LNCaP clone FGC (cell line): ENCODE data around the gene BHLHE40.

Source experiments
- DNase-seq: peaks from one replicate; pipeline ENCODE4 v3.0.0-alpha.2; 2011; ENCODE audit warnings: low read depth
- H3K4me3 ChIP-seq: 2 replicates; pipeline ENCODE4 v1.5.1; 2011; ENCODE audit warnings: mild to moderate bottlenecking, low read depth, low read length, control low read depth
- CTCF ChIP-seq: IDR thresholded peaks from 2 replicates; pipeline ENCODE4 v1.5.1; 2012; ENCODE audit warnings: mild to moderate bottlenecking; ENCODE audit not compliant: control insufficient read depth, insufficient read depth; ENCODE audit errors: extremely low read depth

Gene BHLHE40

DNA sequence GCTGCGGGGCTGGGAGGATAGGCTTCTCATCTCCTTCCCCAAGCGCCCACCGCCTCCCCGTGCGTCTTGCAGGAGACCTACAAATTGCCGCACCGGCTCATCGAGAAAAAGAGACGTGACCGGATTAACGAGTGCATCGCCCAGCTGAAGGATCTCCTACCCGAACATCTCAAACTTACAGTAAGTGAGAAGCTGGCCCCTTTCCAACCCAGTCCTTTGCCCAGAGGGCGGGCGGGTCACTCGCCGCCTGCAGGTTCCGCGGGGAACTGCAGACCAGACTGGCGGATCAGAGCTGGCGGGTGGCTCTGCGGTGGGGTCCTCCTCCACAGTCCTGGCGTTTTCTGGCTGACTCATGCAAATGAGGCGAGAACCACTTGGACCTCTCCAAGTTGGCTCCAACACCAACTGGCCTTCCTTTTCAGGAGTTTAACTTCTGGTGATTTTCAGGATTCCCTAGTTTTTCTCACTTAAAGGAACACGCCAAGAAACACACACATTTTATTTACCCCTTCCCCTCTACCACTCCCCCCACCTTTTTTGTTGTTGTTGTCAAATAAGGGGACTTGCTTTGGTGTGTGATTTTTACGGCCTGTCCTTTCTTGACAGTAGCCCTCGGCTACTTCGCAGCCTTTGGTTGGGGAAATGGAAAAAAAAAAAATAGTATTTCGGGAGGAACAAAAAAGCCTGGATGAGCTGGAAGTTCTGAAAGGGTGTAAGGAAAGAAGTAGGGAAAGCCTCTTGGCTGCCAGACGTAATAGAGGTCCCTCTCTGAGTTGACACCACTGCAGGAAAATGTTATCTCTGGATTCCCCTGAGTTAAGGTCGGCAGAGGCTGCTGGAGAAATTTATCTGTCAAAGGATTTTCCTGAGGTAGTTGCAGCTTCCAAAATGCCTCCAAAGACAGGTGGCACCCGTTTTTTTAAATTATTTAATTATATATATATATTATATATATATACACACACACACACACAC is 1.3 kb downstream of the BHLHE40 start:
- peak overlapping the region; percentile 99 for H3K4me3 ChIP-seq
- DNase-seq: peak; percentile 83
- peak; percentile 94 for TF ChIP-seq CTCF

GRCh38 chr3:4981294-4981664 is 2.0 kb downstream of the BHLHE40 start:
- DNase-seq: no peak
- H3K4me3 ChIP-seq: peak overlapping the region; percentile 99
- no peak for TF ChIP-seq CTCF

DNA sequence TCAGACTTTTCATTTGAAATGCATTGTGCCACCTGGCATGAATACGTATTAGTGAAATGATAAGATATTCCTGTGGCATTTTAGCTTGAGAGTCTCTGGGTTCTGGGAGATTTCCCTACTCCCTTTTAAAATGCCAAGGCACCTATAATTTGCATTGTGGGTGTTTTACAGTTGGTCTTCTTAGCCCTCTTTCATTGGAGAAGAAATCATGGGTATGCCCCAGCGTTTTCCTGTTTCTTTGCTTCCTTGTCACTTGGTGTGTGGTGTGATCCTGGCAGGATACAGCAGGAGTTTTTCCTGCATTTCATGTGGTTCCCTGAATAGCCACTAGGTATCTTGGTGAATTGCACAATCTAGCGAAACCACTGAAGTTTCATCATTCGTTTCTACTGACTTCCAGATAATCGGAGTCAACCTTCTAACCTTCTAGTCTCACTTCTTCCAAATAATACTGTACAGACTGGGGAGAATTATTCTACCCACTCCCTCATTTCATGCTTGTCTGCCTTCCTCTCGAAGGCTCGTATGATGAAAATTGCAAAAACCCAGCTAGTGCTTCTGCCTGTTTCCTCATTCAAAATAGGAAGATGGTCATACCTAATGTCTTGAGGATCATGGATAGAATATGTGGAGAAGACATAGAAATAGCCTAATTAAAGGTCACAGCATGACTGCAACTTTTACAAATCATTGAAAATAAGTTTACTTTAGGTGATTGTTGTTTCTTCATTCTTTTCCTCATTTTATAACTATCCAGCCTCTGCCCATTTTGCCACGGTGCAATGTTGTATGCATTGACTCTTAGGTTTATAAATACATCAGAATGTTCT is 2.6 kb downstream of the BHLHE40 start:
- no peak for TF ChIP-seq CTCF
- H3K4me3 ChIP-seq: peak overlapping the region; percentile 99
- no peak for DNase-seq

GRCh38 chr3:4982773-4983738 is 3.8 kb downstream of the BHLHE40 start:
- no peak overlapping the region for H3K4me3 ChIP-seq
- no peak for DNase-seq
- no peak for TF ChIP-seq CTCF

- TF ChIP-seq CTCF: no peak
- H3K4me3 ChIP-seq: no peak overlapping the region
- DNase-seq: no peak
Measured at GRCh38 chr3:4983739-4984510, 4.7 kb downstream of the BHLHE40 start.

- no peak for DNase-seq
- TF ChIP-seq CTCF: no peak
- H3K4me3 ChIP-seq: no peak overlapping the region
Measured at GRCh38 chr3:4984511-4984864, 5.3 kb downstream of the BHLHE40 start.
